Measurements from ENCODE around the gene GTF2I.
"Not testable (repeated sequence)": the region's sequence is repeated elsewhere in the genome, so short reads cannot be mapped to it uniquely, and the experiment has no call there.

Gene GTF2I

GRCh38 chr7:74656837-74657691, 454 bp upstream of the GTF2I start:
- DNase-seq (ENCODE audit: low spot score) = peak; percentile 97

- peak; percentile 99 for DNase-seq (ENCODE audit: low spot score)
Observed at GRCh38 chr7:74658178-74659004, 873 bp downstream of the GTF2I start.

- not testable (repeated sequence) for DNase-seq (ENCODE audit: low spot score)
Observed at GRCh38 chr7:74660202-74660601, 2.7 kb downstream of the GTF2I start.

DNA sequence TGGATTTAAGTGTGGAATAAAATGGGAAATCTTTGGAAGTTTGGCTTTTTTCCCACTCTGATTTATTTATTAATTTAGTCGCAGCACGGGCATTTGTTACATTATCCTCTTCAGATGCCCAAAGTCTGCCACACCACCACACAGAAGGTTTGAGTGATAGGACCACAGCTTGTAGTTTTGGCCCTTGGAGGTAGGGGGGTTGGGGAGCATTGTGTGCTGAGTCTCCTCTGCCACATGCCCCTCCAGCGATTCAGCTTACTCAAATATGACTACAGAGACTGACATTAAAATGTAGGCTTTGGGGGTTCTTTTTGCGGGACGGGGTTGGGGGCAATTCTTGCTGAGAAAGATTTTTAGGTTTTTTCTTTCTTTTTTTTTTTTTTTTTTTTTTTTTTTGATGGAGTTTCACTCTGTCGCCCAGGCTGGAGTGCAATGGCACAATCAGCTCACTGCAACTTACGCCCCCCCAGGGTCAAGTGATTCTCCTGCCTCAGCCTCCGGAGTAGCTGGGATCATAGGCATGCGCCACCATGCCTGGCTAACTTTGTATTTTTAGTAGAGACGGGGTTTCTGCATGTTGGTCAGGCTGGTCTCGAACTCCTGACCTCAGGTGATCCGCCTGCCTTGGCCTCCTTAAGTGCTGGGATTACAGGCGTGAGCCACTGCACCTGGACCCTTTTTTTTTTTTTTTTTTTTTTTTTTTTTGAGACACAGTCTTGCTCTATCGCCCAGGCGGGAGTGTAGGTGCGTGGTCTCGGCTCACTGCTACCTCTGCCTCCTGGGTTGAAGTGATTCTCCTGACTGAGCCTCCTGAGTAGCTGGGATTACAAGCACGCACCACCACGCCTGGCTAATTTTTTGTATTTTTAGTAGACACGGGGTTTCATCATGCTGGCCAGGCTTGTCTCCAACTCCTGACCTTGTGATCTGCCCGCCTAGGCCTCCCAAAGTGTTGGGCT, 4.6 kb downstream of the GTF2I start:
- peak; percentile 14 for DNase-seq (ENCODE audit: low spot score)

DNA sequence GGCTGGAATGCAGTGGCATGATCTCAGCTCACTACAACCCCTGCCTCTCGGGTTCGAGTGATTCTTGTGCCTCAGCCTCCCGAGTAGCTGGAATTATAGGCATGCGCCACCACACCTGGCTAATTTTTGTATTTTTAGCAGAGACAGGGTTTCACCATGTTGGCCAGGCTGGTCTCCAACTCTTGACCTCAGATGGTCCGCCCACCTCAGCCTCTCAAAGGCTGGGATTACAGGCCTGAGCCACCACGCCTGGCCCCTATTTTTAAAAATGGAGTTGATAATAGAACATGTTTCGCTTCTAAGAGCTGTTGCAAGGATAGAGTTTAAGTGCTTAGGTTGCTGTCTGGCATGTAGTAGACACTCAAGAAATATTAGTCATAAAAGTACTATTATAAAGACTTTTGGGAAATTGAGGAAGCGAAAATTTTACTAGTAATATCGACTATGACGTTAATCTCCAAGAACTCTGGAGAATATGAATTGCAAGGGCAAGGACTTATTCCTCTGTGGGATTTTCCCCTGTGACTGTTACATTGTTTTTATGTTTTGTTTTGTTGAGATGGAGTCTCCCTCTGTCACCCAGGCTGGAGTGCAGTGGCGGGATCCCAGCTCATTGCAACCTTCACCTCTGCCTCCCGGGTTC, 7.9 kb downstream of the GTF2I start:
- DNase-seq (ENCODE audit: low spot score) = no peak

- not testable (repeated sequence) for DNase-seq (ENCODE audit: low spot score)
Observed at GRCh38 chr7:74667013-74667412, 9.5 kb downstream of the GTF2I start.

DNA sequence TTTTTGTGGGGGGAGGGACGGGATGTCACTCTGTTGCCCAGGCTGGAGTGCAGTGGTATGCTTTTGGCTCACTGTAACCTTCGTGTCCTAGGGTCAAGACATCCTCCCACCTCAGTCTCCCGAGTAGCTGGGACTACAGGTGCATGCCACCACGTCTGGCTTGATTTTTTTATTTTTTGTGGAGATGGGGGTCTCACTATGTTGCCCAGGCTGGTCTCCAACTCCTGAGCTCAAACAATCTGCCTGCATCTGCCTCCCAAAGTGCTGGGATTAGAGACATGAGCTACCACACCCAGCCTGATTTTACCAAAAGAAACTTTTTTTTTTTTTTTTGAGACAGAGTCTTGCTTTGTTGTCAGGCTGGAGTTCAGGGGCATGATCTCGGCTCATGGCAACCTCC, 10.0 kb downstream of the GTF2I start:
- not testable (repeated sequence) for DNase-seq (ENCODE audit: low spot score)

DNA sequence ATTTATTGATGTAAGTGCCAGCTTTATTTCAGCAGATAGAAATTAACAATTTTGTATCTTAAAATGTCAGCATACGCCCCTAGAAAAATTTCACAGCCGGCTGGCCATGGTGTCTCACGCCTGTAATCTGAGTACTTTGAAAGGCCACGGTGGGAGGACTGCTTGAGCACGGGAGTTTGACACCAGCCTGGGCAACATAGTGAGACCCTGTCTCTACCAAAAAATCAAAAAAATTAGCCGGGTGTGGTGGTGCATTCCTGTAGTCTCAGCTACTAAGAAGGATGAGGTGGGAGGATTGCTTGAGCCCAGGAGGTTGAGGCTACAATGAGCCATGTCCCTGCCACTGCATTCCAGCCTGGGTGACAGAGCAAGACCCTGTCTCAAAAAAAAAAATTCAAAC, 14.1 kb downstream of the GTF2I start:
- no peak for DNase-seq (ENCODE audit: low spot score)

- no peak for DNase-seq (ENCODE audit: low spot score)
Observed at GRCh38 chr7:74672343-74672915, 14.9 kb downstream of the GTF2I start.

DNA sequence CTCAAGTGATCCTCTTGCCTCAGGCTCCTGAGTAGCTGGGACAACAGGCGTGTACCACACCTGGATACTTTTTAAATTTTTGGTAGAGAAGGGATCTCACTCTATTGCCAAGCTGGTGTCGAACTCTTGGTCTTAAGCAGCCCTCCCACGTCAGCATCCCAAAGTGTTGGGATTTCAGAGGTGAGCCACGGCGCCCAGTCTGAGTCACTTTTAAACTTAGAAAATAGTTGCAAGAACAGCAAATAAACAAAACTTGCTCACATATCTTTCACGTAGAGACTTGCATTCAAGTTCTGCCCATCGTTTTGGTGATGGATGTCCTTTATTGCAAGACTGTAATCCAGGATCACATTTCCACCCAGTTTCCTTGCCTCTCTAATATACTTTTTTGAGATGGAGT, 16.6 kb downstream of the GTF2I start:
- DNase-seq (ENCODE audit: low spot score) = no peak

- DNase-seq (ENCODE audit: low spot score) = no peak
Observed at GRCh38 chr7:74682829-74683228, 25.3 kb downstream of the GTF2I start.

- DNase-seq (ENCODE audit: low spot score) = no peak
Observed at GRCh38 chr7:74683799-74684198, 26.3 kb downstream of the GTF2I start.

DNA sequence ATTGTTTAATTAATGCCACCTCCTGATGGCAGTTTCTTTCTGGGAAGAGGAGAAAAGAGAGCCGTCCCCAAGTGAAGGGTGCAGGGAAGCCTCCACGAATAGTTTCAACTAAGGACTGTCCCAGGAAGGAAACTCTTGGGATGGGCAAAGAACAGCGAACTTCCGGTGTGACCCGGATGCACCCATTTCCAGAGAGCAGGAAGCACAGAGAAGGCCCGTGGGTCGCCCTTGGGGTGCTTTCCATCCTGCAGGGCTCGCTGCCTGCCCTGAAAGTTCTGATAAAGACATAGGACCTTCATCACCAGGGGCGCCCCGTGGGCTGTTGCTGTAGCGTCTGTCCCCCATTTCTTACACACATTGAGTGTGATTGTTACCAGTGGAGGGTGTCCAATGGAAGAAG, 27.0 kb downstream of the GTF2I start:
- no peak for DNase-seq (ENCODE audit: low spot score)

GRCh38 chr7:74684921-74685320, 27.4 kb downstream of the GTF2I start:
- no peak for DNase-seq (ENCODE audit: low spot score)

DNA sequence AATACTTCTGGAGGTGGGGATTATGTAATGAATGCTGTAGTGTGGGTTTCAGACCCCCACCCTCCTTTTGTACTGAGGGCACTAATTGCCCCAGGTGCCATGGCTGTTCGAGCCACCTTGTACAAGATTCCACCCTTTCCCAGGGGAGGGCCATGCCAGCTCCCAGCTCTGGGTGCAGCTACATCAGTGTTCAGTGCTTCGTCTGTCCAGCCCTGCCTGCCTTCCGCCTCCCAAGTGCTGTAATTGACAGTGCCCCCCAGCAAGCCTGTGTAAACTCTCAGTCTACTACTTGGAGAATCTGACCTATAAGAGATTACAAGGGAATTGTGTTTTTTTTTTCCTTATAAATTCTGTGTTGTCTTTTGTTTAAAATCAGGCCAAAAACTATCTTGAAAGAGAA, 33.0 kb downstream of the GTF2I start:
- DNase-seq (ENCODE audit: low spot score) = no peak

- DNase-seq (ENCODE audit: low spot score) = not testable (repeated sequence)
Observed at GRCh38 chr7:74704419-74704818, 46.9 kb downstream of the GTF2I start.

GRCh38 chr7:74707238-74707637, 49.7 kb downstream of the GTF2I start:
- DNase-seq (ENCODE audit: low spot score) = no peak

DNA sequence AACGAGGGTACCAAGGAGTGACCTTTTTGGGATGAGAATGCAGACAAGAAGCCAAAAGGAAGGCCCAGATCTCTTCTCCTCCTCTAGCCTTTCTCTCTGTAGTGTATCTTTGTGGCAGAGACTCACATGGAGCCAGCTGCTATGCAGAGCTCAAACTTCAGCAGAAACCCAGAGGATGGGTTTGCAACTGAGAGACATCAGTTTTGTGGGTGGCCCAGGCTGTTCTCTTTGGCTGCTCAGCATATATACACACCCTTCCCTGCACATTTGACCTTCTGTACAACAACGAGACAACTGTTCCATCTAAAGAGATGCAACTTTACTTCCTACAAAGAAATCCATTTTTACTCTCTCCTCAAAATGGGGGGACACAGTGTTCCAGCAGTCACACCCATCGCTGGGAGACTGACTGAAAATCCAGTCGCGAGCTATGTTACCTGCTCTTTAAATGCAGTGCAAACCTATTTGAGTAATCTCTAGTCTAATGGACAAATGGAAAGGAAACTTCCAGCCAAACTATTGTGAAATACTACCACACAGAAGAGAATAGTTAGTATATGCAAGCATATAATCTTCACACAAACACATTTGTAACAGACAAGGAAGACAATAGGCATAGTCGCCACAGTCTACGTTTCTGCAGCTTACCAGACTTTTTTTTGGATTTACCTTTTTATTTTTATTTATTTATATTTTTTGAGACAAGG, 51.2 kb downstream of the GTF2I start:
- DNase-seq (ENCODE audit: low spot score) = no peak

GRCh38 chr7:74709880-74710671, 52.6 kb downstream of the GTF2I start:
- no peak for DNase-seq (ENCODE audit: low spot score)

DNA sequence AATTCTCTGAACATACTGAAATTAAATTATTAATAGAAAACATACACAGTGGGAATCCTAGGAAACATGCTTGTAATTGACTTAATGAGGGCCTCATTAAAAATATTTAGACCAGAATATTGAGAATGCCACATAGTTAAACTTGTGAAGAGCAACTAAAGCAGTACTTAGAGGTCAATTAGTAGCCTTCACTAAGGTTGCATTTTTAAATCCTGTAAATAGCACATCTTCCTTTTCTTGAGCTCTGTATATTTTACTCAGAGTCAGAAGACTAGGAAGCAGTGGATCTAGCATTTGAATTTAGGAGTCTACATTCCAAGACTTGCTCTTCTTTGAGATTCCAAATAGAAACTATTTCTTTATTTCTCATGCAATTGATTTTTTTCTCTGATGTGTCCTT, 56.0 kb downstream of the GTF2I start:
- DNase-seq (ENCODE audit: low spot score) = no peak

All from GM03348 (cell line).